ENCODE data around the gene OSBPL10.

DNA sequence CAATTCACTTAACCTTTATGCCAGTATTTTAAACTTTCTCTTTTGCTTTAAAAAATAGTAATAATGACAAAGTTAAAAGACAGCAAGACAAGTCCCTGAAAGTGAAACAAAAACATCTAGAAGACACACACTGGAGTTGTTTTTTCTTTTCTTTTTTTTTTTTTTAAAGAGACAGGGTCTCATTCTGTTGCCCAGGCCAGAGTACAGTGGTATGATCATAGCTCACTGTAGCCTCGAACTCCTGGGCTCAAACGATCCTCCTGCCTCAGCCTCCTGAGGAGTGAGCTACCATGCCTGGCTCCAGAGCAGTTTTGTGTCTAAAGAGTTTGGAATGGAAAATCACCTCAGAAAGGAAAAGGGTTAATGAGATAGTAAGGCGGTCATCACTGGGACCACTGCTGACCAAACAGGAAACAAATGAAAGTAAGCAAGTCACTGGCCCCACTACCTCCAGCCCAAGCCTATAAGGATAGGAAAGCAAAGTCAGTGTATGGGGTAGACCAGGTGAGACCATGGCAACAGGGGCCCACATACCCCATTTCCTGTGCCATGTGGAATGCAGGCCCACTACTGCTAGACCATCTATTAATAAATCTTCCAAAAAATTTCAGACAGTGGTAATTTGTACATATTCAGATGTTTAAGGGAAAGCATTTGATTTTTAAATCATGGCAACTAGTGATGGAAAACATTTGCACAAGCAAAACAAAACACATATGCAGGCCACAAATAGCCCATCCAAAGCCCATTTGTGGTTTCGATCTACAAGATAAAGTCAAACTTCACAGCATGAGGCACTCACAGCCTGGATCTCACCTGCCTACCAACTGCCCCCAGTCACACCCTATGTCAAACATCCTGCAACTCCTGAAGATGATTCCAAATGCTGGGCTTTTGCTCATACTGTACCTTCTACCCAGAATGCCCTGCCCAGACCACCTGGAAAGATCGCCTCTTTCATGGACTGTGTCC is 62.6 kb downstream of the OSBPL10 start:
- TF ChIP-seq CTCF (conservative IDR thresholded peaks at IDR 0.05; ENCODE audit: low read length) = no peak
- TF ChIP-seq EZH2phosphoT487 (IDR thresholded peaks at IDR 0.05; ENCODE audit: borderline replicate concordance) = no peak

All from Loucy (cell line).